SK-N-SH treated with all-trans-retinoic acid at 6 μM for 48 hours (cell line): ENCODE measurements around the gene MXRA7.

Experiments used
- ARNTL ChIP-seq: fragments of 450-650 bp; formaldehyde crosslinking; IDR thresholded peaks from 2 replicates; pipeline ENCODE4 v1.5.0; 2020; ENCODE audit warnings: low read depth, mild to moderate bottlenecking, moderate library complexity, borderline replicate concordance
- GLIS3 ChIP-seq: fragments of 250-450 bp; sonication (Bioruptor Pico); IDR thresholded peaks from 2 replicates; pipeline ENCODE4 v1.5.0; 2020; ENCODE audit warnings: mild to moderate bottlenecking, moderate library complexity
- OSR1 ChIP-seq: fragments of 250-450 bp; sonication (Bioruptor Pico); IDR thresholded peaks from 2 replicates; pipeline ENCODE4 v1.8.0; 2022; ENCODE audit warnings: moderate library complexity, mild to moderate bottlenecking, inconsistent platforms
- POU6F1 ChIP-seq: fragments of 250-450 bp; sonication (Bioruptor Pico); IDR thresholded peaks from 2 replicates; pipeline ENCODE4 v1.8.0; 2021; ENCODE audit warnings: low read depth, mild to moderate bottlenecking, moderate library complexity, borderline replicate concordance
- SNAI2 ChIP-seq: fragments of 250-450 bp; sonication (Bioruptor Pico); IDR thresholded peaks from 2 replicates; pipeline ENCODE4 v1.5.0; 2020; ENCODE audit warnings: mild to moderate bottlenecking, moderate library complexity
- TOX ChIP-seq: fragments of 250-450 bp; sonication (Bioruptor Pico); IDR thresholded peaks from 2 replicates; pipeline ENCODE4 v1.8.0; 2021; ENCODE audit warnings: mild to moderate bottlenecking, moderate library complexity, borderline replicate concordance
- ZC3H10 ChIP-seq: fragments of 250-450 bp; sonication (Bioruptor Pico); IDR thresholded peaks from 2 replicates; pipeline ENCODE4 v1.5.1; 2021; ENCODE audit warnings: mild to moderate bottlenecking, moderate library complexity
- ZFP3 ChIP-seq: fragments of 250-450 bp; sonication (Bioruptor Pico); IDR thresholded peaks from 2 replicates; pipeline ENCODE4 v1.5.0; 2020; ENCODE audit warnings: mild to moderate bottlenecking, moderate library complexity
- ZFP30 ChIP-seq: fragments of 450-650 bp; formaldehyde crosslinking; IDR thresholded peaks from 2 replicates; pipeline ENCODE4 v1.5.0; 2022; ENCODE audit warnings: mild to moderate bottlenecking, moderate library complexity
- TF ChIP-seq, protein P1 (sequence below): fragments of 250-450 bp; sonication (Bioruptor Pico); IDR thresholded peaks from 2 replicates; pipeline ENCODE4 v1.8.0; 2020; ENCODE audit warnings: mild to moderate bottlenecking, moderate library complexity, borderline replicate concordance
- TF ChIP-seq, protein P2 (sequence below): fragments of 250-450 bp; sonication (Bioruptor Pico); IDR thresholded peaks from 2 replicates; pipeline ENCODE4 v1.5.0; 2020; ENCODE audit warnings: mild to moderate bottlenecking, moderate library complexity
- TF ChIP-seq, protein P3 (sequence below): fragments of 250-450 bp; sonication (Bioruptor Pico); IDR thresholded peaks from 2 replicates; pipeline ENCODE4 v1.5.1; 2020; ENCODE audit warnings: low read depth, mild to moderate bottlenecking, moderate library complexity

GRCh38 chr17:76674600-76674999, 36.2 kb downstream of the MXRA7 start:
- TF ChIP-seq, protein P1, sequence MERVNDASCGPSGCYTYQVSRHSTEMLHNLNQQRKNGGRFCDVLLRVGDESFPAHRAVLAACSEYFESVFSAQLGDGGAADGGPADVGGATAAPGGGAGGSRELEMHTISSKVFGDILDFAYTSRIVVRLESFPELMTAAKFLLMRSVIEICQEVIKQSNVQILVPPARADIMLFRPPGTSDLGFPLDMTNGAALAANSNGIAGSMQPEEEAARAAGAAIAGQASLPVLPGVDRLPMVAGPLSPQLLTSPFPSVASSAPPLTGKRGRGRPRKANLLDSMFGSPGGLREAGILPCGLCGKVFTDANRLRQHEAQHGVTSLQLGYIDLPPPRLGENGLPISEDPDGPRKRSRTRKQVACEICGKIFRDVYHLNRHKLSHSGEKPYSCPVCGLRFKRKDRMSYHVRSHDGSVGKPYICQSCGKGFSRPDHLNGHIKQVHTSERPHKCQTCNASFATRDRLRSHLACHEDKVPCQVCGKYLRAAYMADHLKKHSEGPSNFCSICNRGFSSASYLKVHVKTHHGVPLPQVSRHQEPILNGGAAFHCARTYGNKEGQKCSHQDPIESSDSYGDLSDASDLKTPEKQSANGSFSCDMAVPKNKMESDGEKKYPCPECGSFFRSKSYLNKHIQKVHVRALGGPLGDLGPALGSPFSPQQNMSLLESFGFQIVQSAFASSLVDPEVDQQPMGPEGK (CRISPR knock-in tag): no peak
- TF ChIP-seq ZFP30: no peak
- TF ChIP-seq ZC3H10: no peak
- no peak for TF ChIP-seq TOX
- no peak for TF ChIP-seq POU6F1 (CRISPR knock-in tag)
- TF ChIP-seq ARNTL (CRISPR knock-in tag): no peak
- TF ChIP-seq, protein P2, sequence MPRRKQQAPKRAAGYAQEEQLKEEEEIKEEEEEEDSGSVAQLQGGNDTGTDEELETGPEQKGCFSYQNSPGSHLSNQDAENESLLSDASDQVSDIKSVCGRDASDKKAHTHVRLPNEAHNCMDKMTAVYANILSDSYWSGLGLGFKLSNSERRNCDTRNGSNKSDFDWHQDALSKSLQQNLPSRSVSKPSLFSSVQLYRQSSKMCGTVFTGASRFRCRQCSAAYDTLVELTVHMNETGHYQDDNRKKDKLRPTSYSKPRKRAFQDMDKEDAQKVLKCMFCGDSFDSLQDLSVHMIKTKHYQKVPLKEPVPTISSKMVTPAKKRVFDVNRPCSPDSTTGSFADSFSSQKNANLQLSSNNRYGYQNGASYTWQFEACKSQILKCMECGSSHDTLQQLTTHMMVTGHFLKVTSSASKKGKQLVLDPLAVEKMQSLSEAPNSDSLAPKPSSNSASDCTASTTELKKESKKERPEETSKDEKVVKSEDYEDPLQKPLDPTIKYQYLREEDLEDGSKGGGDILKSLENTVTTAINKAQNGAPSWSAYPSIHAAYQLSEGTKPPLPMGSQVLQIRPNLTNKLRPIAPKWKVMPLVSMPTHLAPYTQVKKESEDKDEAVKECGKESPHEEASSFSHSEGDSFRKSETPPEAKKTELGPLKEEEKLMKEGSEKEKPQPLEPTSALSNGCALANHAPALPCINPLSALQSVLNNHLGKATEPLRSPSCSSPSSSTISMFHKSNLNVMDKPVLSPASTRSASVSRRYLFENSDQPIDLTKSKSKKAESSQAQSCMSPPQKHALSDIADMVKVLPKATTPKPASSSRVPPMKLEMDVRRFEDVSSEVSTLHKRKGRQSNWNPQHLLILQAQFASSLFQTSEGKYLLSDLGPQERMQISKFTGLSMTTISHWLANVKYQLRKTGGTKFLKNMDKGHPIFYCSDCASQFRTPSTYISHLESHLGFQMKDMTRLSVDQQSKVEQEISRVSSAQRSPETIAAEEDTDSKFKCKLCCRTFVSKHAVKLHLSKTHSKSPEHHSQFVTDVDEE (CRISPR knock-in tag): no peak
- TF ChIP-seq ZFP3 (CRISPR knock-in tag): no peak
- TF ChIP-seq SNAI2 (CRISPR knock-in tag): no peak
- no peak for TF ChIP-seq GLIS3 (CRISPR knock-in tag)
- TF ChIP-seq, protein P3, sequence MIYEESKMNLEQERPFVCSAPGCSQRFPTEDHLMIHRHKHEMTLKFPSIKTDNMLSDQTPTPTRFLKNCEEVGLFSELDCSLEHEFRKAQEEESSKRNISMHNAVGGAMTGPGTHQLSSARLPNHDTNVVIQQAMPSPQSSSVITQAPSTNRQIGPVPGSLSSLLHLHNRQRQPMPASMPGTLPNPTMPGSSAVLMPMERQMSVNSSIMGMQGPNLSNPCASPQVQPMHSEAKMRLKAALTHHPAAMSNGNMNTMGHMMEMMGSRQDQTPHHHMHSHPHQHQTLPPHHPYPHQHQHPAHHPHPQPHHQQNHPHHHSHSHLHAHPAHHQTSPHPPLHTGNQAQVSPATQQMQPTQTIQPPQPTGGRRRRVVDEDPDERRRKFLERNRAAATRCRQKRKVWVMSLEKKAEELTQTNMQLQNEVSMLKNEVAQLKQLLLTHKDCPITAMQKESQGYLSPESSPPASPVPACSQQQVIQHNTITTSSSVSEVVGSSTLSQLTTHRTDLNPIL (CRISPR knock-in tag): no peak
- TF ChIP-seq OSR1 (CRISPR knock-in tag): no peak
